SK-N-SH (cell line): Measurements from ENCODE around the gene ING1.

Source experiments
- CTCF ChIP-seq: fragments of 200-600 bp; sonication (generic); IDR thresholded peaks from 2 replicates; pipeline ENCODE4 v1.6.1; 2017; ENCODE audit warnings: antibody characterized with exemption, mild to moderate bottlenecking, moderate library complexity
- ELF1 ChIP-seq: IDR thresholded peaks from 2 replicates; pipeline ENCODE4 v1.4.0; 2012
- EP300 ChIP-seq, 2 experiments: IDR thresholded peaks; 2 replicates each; pipeline versions ENCODE4 v1.4.0 to v1.6.1; 2012; ENCODE audit warnings: borderline replicate concordance in 1 of 2, low read depth in 1 of 2, low read length in 1 of 2
- FOSL2 ChIP-seq: IDR thresholded peaks from 2 replicates; pipeline ENCODE4 v1.4.0; 2012; ENCODE audit warnings: low read depth, mild to moderate bottlenecking, moderate library complexity, borderline replicate concordance
- MAX ChIP-seq: IDR thresholded peaks from 2 replicates; pipeline ENCODE4 v1.4.0; 2012; ENCODE audit warnings: low read depth
- NRF1 ChIP-seq: IDR thresholded peaks from 2 replicates; pipeline ENCODE4 v1.6.1; 2012; ENCODE audit warnings: low read depth, mild to moderate bottlenecking, low read length
- POLR2AphosphoS5 ChIP-seq: IDR thresholded peaks from 2 replicates; pipeline ENCODE4 v1.6.1; 2012; ENCODE audit warnings: low read depth, low read length
- RFX5 ChIP-seq: IDR thresholded peaks from 2 replicates; pipeline ENCODE4 v1.6.1; 2012; ENCODE audit warnings: mild to moderate bottlenecking, improper control_type of control experiment, low read length
- USF1 ChIP-seq: IDR thresholded peaks from 2 replicates; pipeline ENCODE4 v1.4.0; 2012; ENCODE audit warnings: low read depth, borderline replicate concordance

- TF ChIP-seq CTCF = no peak
- no peak for TF ChIP-seq EP300 (IDR thresholded peaks at IDR 0.05; ENCODE audit: borderline replicate concordance in 1 of 2, low read depth in 1 of 2, low read length in 1 of 2)
- no peak for TF ChIP-seq MAX
- TF ChIP-seq NRF1 = no peak
- TF ChIP-seq FOSL2 = no peak
- no peak for TF ChIP-seq POLR2AphosphoS5
- TF ChIP-seq RFX5 = no peak
- TF ChIP-seq ELF1 = no peak
- no peak for TF ChIP-seq USF1
These were observed 35.6 kb upstream of the ING1 start for GRCh38 chr13:110677731-110678545.
